Panc1 (cell line): ENCODE measurements around the gene CSTB.

Experiments
- POLR2AphosphoS5 ChIP-seq: IDR thresholded peaks from 2 replicates; pipeline ENCODE4 v1.6.1; 2012; ENCODE audit warnings: mild to moderate bottlenecking, low read depth, low read length, moderate library complexity
- REST ChIP-seq, 2 experiments: IDR thresholded peaks; 2 replicates each; pipeline ENCODE4 v1.6.1; 2011 to 2012; ENCODE audit warnings: low read depth in 2 of 2, control low read depth in 1 of 2, low read length in 1 of 2, mild to moderate bottlenecking in 1 of 2, moderate library complexity in 1 of 2; ENCODE audit not compliant: insufficient read depth in 1 of 2
- SIN3A ChIP-seq: IDR thresholded peaks from 2 replicates; pipeline ENCODE4 v1.6.1; 2012; ENCODE audit warnings: low read depth, mild to moderate bottlenecking, low read length, moderate library complexity, borderline replicate concordance; ENCODE audit not compliant: insufficient read depth
- TF ChIP-seq, protein P1 (sequence below): fragments of 450-650 bp; IDR thresholded peaks from 2 replicates; pipeline ENCODE4 v1.5.1; 2017; ENCODE audit warnings: mild to moderate bottlenecking

DNA sequence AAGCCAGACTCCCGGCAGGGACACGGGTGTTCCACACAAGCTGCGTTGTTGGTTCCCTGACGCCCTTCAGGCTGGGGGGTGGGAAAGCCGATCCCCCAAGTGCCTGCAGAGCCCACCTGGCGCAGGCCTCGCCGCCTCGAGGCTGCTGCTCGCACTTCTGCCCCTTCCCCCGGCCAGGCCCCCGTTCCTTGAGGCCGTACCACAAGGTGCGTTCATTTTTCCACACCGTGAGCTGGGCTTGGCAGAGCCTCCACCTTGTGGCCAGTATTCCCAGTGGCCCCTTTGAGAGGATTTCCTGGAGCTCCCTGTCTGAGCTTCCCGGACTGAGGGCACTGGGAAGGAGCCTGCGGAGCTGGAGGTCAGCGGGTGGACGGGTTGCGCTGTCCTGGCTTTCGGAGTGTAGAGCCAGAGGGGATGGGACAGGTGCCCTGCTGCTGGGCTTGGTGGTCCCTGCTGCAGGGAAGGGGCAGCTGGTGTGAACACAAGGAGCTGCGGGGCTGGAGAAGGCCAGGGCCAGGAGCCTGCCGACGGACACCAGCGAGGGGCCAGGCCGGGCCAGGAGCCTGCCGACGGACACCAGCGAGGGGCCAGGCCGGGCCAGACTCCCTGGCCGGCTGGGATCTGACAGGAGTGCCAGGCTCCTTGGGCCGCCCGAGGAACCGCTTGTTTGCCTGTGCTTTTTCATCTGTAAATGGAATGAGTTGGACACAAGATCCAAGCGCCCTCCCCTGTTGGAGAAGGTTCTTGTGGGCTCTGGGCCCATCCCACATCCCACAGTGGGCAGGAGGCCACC is 38.8 kb downstream of the CSTB start:
- TF ChIP-seq, protein P1, sequence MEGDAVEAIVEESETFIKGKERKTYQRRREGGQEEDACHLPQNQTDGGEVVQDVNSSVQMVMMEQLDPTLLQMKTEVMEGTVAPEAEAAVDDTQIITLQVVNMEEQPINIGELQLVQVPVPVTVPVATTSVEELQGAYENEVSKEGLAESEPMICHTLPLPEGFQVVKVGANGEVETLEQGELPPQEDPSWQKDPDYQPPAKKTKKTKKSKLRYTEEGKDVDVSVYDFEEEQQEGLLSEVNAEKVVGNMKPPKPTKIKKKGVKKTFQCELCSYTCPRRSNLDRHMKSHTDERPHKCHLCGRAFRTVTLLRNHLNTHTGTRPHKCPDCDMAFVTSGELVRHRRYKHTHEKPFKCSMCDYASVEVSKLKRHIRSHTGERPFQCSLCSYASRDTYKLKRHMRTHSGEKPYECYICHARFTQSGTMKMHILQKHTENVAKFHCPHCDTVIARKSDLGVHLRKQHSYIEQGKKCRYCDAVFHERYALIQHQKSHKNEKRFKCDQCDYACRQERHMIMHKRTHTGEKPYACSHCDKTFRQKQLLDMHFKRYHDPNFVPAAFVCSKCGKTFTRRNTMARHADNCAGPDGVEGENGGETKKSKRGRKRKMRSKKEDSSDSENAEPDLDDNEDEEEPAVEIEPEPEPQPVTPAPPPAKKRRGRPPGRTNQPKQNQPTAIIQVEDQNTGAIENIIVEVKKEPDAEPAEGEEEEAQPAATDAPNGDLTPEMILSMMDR = no peak
- TF ChIP-seq REST (IDR thresholded peaks at IDR 0.05; ENCODE audit: insufficient read depth in 1 of 2, low read depth in 2 of 2, low read length in 1 of 2) (no peak), SIN3A (no peak), POLR2AphosphoS5 (no peak)
